GM12801 (cell line): ENCODE results near the gene ATP5F1D.

Source experiments
- CTCF ChIP-seq: IDR thresholded peaks from one replicate; pipeline ENCODE4 v1.5.1; 2011; ENCODE audit warnings: control low read depth; ENCODE audit not compliant: insufficient read length; ENCODE audit errors: extremely low read depth

The ATP5F1D gene

GRCh38 chr19:1218751-1219567 is 22.6 kb upstream of the ATP5F1D start:
- no peak for TF ChIP-seq CTCF

GRCh38 chr19:1219786-1220476 is 21.6 kb upstream of the ATP5F1D start:
- TF ChIP-seq CTCF = no peak

- TF ChIP-seq CTCF = no peak
Measured at GRCh38 chr19:1220477-1220930, 21.0 kb upstream of the ATP5F1D start.

GRCh38 chr19:1220976-1221903 is 20.3 kb upstream of the ATP5F1D start:
- no peak for TF ChIP-seq CTCF

GRCh38 chr19:1221904-1222255 is 19.7 kb upstream of the ATP5F1D start:
- TF ChIP-seq CTCF = no peak

- no peak for TF ChIP-seq CTCF
Measured at GRCh38 chr19:1222394-1222793, 19.2 kb upstream of the ATP5F1D start.
